ENCODE results near the gene DNAI1. TPM values are rescaled to one million over a fixed set of nuclear protein-coding genes. Genes with fewer than 3 reads are reported as not detected.

The DNAI1 gene
- total RNA-seq, 1 donor from 2014 or later = not detected

GRCh38 chr9:34564617-34565016 is 106.0 kb downstream of the DNAI1 start:
- DNase-seq (ENCODE audit: low read depth) = no peak
- Histone ChIP-seq H3K27me3 (ENCODE audit: control insufficient read depth, insufficient read depth, low read length) (peaks cover 26% of the 10 kb centered on the region), H3K4me3 (ENCODE audit: low read depth, low read length) (no peak overlapping the region), H3K36me3 (ENCODE audit: control insufficient read depth, insufficient read depth, low read length) (no peaks in the 10 kb centered on the region)
- no peak for TF ChIP-seq CTCF (IDR thresholded peaks at IDR 0.05; ENCODE audit: insufficient read depth, low read length, severe bottlenecking)
- FAIRE-seq = no peak

GRCh38 chr9:34565856-34566255 is 107.3 kb downstream of the DNAI1 start:
- peaks cover 28% of the 10 kb centered on the region for H3K27me3 ChIP-seq (ENCODE audit: control insufficient read depth, insufficient read depth, low read length)
- FAIRE-seq = no peak
- no peak for DNase-seq (ENCODE audit: low read depth)
- TF ChIP-seq CTCF (IDR thresholded peaks at IDR 0.05; ENCODE audit: insufficient read depth, low read length, severe bottlenecking) = no peak
- H3K36me3 ChIP-seq (ENCODE audit: control insufficient read depth, insufficient read depth, low read length) = no peaks in the 10 kb centered on the region
- H3K4me3 ChIP-seq (ENCODE audit: low read depth, low read length) = no peak overlapping the region

GRCh38 chr9:34566322-34566721 is 107.7 kb downstream of the DNAI1 start:
- H3K4me3 ChIP-seq (ENCODE audit: low read depth, low read length) = no peak overlapping the region
- DNase-seq (ENCODE audit: low read depth) = no peak
- no peak for TF ChIP-seq CTCF (IDR thresholded peaks at IDR 0.05; ENCODE audit: insufficient read depth, low read length, severe bottlenecking)
- peaks cover 28% of the 10 kb centered on the region for H3K27me3 ChIP-seq (ENCODE audit: control insufficient read depth, insufficient read depth, low read length)
- H3K36me3 ChIP-seq (ENCODE audit: control insufficient read depth, insufficient read depth, low read length) = no peaks in the 10 kb centered on the region
- FAIRE-seq = no peak

GRCh38 chr9:34566972-34567371 is 108.4 kb downstream of the DNAI1 start:
- peaks cover 28% of the 10 kb centered on the region for H3K27me3 ChIP-seq (ENCODE audit: control insufficient read depth, insufficient read depth, low read length)

GRCh38 chr9:34568133-34568532 is 109.5 kb downstream of the DNAI1 start:
- no peak for TF ChIP-seq CTCF (IDR thresholded peaks at IDR 0.05; ENCODE audit: insufficient read depth, low read length, severe bottlenecking)
- FAIRE-seq = peak; percentile 80
- Histone ChIP-seq H3K27me3 (ENCODE audit: control insufficient read depth, insufficient read depth, low read length) (peaks cover 28% of the 10 kb centered on the region), H3K4me3 (ENCODE audit: low read depth, low read length) (no peak overlapping the region), H3K36me3 (ENCODE audit: control insufficient read depth, insufficient read depth, low read length) (no peaks in the 10 kb centered on the region)
- DNase-seq (ENCODE audit: low read depth) = no peak

More at GRCh38 chr9:34566972-34567371, 108.4 kb downstream of the DNAI1 start:
- no peak for FAIRE-seq
- H3K36me3 ChIP-seq (ENCODE audit: control insufficient read depth, insufficient read depth, low read length) = no peaks in the 10 kb centered on the region
- no peak for TF ChIP-seq CTCF (IDR thresholded peaks at IDR 0.05; ENCODE audit: insufficient read depth, low read length, severe bottlenecking)
- no peak overlapping the region for H3K4me3 ChIP-seq (ENCODE audit: low read depth, low read length)
- DNase-seq (ENCODE audit: low read depth) = no peak

GRCh38 chr9:34568774-34569173 is 110.2 kb downstream of the DNAI1 start:
- DNase-seq (ENCODE audit: low read depth) (no peak), FAIRE-seq (no peak)
- H3K27me3 ChIP-seq (ENCODE audit: control insufficient read depth, insufficient read depth, low read length) = peaks cover 28% of the 10 kb centered on the region
- TF ChIP-seq CTCF (IDR thresholded peaks at IDR 0.05; ENCODE audit: insufficient read depth, low read length, severe bottlenecking) = no peak
- no peak overlapping the region for H3K4me3 ChIP-seq (ENCODE audit: low read depth, low read length)
- H3K36me3 ChIP-seq (ENCODE audit: control insufficient read depth, insufficient read depth, low read length) = no peaks in the 10 kb centered on the region

Measured in bronchial epithelial cell (primary cell).